ENCODE measurements around the gene ORAI2.
A peak's percentile ranks its signal among the peaks of the same experiment; 100 is the strongest.

Gene ORAI2

DNA sequence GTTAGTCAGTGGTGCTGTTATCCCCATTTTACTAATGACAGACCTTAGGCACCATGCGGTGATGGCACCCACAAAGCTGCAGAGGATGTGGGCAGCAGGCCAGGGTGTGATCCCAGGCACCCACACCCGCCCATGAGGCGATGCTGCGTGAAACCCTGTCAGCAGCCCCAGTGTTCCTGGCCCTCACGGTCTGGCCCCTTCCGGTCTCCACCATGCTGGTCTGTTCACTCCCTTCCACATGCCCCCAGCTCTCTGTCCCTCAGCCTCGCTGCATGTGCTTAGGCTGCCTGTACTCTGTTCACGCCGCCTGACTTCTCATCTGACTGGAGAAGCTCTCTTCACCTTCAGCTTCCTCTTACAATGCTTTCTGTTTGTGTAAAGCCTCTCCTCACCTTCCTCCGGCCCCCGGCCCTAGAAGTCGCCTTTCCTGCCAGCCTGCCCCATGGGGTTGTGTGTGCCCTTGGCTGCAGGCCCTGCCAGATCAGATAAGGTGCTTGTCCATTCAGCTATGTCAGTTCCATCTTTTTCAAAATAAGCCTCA lies 17.6 kb upstream of the ORAI2 start:
- no peak for DNase-seq

GRCh38 chr7:102416406-102416805 lies 17.0 kb upstream of the ORAI2 start:
- no peak for DNase-seq

- DNase-seq, result no peak
Measured at GRCh38 chr7:102417105-102417504, 16.3 kb upstream of the ORAI2 start.

GRCh38 chr7:102418592-102418991 lies 14.8 kb upstream of the ORAI2 start:
- DNase-seq, result no peak

DNA sequence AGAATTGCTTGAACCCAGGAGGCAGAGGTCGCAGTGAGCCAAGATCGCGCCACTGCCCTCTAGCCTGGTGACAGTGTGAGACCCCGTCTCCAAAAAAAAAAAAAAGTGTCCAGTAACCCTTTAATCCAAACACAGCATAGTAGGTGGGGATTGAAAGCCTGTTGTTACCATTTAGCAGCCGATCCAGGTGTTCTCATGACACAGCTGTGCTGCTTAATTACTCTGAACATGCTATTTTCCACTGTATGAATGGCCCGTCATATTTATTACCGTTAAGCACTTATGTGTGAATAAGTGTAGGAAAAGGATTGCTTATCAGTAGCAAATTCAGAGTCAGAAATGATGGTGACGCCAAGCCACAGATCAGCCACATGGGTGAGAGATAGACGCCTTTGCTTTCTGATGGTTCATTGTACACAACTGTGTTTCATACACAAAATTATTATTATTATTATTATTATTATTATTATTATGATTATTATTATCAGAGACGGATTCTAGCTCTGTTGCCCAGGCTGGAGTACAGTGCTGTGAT lies 11.6 kb upstream of the ORAI2 start:
- DNase-seq, result no peak

DNA sequence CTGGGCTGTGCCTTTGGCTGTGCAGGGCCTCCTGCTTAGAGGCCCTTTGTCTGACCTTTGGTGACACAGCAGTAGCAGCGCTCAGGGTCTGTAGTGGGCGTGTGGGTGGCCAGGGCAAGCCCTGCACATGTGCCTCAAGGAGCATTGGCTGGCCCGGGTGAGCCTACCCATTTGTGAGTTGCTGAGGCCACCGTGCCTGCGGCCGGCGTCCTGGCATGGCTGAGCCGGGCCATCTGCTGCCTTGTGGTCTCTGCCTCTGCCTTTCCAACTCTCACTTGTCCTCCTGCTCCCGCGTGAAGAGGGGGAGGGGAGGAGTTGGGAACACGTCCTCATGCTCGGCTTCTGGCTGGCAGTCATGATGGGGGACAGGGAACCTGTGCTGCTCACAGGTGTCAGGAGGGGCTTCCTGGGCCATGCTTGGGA lies 9.2 kb upstream of the ORAI2 start:
- no peak for DNase-seq

- DNase-seq, result no peak
Measured at GRCh38 chr7:102424787-102425218, 8.6 kb upstream of the ORAI2 start.

GRCh38 chr7:102425639-102426267 lies 7.6 kb upstream of the ORAI2 start:
- DNase-seq, result peak; percentile 11

GRCh38 chr7:102426268-102427018 lies 6.9 kb upstream of the ORAI2 start:
- DNase-seq, result peak; percentile 17

- no peak for DNase-seq
Measured at GRCh38 chr7:102427019-102427405, 6.4 kb upstream of the ORAI2 start.

GRCh38 chr7:102429141-102429899 lies 4.1 kb upstream of the ORAI2 start:
- no peak for DNase-seq

DNA sequence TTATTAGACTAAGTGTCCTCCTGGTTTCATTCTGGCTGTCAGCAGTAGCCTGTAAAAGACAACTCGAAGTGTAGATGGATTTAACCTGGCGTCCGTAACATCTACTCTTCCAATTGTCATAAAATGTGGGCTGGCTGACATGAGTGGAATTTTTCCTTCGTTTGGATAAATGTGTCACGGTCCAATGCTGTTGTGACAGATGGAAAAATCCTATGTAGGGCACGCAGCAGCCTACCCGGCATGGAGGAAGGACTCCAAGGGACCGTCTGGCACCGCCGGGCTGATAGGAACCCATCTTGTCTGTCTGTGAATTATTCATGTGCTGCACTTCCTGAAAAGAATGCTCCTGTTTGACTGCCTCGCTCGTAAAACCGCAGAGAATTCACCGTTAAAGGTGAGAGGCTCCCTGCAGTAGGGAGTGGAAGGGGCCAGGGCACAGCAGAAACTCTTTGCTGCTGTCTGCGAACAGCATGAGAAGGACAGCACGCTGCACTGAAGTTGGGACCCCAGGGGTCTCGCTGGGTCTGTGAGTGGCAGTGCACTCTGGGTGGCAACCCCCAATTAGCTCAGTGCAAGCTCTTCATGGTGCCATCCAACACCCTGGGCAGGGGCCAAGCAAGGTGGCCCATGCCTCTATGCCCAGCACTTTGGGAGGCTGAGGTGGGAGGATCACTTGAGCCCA lies 1.6 kb upstream of the ORAI2 start:
- no peak for DNase-seq

DNA sequence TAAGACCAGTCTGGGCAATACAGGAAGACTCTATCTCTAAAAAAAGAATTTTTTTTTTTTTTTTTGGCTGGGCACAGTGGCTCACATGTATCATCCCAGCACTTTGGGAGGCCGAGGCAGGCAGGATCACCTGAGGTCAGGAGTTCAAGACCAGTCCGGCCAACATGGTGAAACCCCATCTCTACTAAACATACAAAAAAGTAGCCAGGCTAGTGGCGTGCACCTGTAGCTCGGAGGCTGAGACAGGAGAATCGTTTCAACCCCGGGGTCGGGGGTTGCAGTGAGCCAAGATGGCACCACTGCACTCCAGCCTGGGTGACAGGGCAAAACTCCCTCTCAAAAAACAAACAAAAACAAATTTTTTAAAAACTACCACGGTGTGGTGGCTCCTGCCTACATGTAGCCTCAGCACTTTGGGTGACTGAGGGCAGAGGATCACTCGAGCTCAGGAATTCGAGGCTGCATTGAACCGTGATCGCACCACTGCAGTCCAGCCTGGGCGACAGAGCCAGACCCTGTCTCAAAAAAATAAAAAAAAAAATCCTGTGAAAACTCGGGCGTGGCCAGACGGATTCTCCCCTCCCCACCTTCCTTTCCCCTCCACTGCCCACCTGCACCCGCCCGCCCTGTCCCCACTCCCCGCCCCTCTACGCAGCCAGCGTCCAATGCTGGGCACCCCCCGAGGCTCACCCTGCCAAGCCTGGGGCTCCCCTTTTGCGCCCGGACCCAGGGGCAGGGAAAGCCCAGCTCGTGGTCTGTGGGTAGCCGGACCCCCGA lies 745 bp upstream of the ORAI2 start:
- DNase-seq, result no peak

DNA sequence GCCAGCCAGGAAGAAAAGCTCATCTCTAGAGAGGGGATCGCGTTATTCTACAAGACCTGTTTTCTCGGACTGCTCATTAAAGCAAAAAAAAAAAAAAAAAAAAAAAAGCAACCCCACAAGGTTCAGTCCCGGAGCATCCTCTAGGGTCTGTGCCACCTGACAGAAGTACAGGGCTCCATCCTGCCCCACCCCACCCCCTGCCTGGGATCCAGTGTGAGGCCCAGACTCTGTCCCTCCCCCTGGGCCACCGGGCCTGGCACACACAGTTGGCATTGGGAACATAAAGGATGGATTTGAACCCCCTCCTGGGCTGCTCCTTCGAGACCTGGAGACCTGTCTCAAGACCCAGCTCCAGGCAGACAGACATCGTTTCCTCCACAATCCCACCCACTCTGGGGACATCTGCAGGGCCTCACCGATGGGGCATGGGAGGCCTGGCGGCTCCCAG lies 688 bp downstream of the ORAI2 start:
- no peak for DNase-seq

DNA sequence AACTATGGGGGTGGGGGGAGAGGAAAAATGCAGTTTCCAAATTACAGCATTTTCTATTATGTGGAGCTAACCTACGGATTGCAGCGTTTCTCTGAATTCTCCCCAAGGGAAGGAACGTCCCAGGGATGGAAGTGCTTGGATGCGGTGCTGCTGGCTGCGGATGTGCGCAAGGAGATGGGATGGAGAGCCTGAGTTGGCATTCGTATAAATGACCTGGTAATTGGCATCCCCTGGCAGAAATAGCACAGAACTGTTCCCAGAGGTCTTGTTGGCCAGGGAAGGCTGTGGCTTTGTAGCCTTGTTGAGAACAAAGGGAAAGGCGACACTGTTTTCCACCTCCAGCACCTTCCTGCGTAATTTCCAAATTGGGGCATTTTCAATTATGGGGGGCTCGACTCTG lies 2.7 kb downstream of the ORAI2 start:
- no peak for DNase-seq

GRCh38 chr7:102439963-102440795 lies 6.8 kb downstream of the ORAI2 start:
- DNase-seq, result no peak

DNA sequence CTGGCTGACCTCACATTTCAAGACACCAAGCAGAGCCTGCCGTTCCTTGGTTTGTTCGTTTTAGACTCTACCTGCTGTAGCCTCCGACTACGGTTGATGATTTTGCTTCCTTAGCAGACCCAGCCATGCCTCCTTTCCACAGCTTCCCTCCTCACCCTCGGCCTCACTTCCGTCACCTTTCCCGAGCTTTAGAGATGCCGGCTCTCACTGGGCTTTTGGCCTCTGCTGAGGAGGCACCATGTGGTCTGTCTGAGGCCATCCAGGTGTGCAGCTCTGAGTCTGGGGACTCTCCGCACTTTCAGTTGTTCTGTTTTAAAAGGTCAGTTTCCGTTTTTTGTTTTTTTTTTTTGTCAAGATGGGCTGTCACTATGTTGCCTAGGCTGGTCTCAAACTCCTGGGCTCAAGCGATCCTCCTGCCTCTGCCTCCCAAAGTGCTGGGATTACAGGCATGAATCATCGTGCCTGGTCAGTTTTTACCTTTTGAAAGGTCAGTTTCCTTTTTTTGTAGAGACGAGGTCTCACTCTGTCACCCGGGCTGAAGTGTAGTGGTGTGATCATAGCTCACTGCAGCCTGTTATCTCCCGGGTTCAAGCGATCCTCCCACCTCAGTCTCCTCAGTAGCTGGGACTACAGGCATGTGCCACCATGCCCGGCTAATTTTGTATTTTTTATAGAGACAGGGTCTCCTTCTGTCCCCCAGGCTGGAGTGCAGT lies 11.7 kb downstream of the ORAI2 start:
- DNase-seq, result no peak

DNA sequence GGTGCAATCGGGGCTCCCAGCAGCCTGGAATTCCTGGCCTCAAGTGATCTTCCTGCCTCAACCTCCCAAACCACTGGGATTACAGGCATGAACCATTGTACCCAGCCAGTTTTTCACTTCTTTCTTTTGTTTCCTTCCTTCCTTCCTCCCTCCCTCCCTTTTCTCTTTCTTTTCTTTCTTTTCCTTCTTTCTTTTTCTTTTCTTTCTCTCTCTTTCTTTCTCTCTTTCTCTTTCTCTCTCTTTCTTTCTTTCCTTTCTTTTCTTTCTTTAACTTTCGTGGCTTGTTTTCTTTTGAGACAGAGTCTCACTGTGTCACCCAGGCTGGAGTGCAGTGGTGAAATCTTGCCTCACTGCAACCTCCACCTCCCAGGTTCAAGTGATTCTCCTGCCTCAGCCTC lies 12.3 kb downstream of the ORAI2 start:
- no peak for DNase-seq

DNA sequence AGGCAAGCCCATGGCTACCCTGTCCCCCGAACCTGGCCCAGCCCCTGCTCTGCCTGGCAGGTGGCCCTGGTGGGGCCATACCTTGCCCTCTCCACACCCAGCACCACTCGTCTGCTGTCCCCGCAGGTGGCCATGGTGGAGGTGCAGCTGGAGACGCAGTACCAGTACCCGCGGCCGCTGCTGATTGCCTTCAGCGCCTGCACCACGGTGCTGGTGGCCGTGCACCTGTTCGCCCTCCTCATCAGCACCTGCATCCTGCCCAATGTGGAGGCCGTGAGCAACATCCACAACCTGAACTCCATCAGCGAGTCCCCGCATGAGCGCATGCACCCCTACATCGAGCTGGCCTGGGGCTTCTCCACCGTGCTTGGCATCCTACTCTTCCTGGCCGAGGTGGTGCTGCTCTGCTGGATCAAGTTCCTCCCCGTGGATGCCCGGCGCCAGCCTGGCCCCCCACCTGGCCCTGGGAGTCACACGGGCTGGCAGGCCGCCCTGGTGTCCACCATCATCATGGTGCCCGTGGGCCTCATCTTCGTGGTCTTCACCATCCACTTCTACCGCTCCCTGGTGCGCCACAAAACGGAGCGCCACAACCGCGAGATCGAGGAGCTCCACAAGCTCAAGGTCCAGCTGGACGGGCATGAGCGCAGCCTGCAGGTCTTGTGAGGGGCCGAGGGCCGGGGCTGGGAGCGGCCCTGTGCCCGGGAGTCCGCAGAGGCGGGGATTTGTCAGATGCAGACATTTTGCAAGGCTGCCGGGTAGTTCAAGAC lies 13.2 kb downstream of the ORAI2 start:
- DNase-seq, result no peak
